GM10248 (cell line): ENCODE results near the gene CDPF1.
"Not testable (repeated sequence)": the region's sequence is repeated elsewhere in the genome, so short reads cannot be mapped to it uniquely, and the experiment has no call there.

Experiments
- CTCF ChIA-PET: fragments of 300-600 bp; sonication (Branson Sonifier 250); formaldehyde crosslinking; extraction: SDS; loops from one replicate; lab custom pipeline; 2021; ENCODE audit warnings: antibody characterized with exemption; lab: Yijun Ruan, JAX
- POLR2A ChIA-PET: fragments of 350-650 bp; sonication (Branson Sonifier 250); formaldehyde crosslinking; extraction: SDS; loops from one replicate; lab custom pipeline; 2020; ENCODE audit warnings: antibody characterized with exemption; lab: Yijun Ruan, JAX
- DNase-seq: peaks from one replicate; pipeline ENCODE4 v3.0.0; 2012; ENCODE audit errors: extremely low spot score
- CTCF ChIP-seq: IDR thresholded peaks from 2 replicates; pipeline ENCODE4 v1.5.1; 2012; ENCODE audit warnings: mild to moderate bottlenecking, low read depth; ENCODE audit errors: extremely low read depth, missing control alignments, control extremely low read depth

Gene CDPF1

GRCh38 chr22:46209262-46209661, 40.8 kb downstream of the CDPF1 start:
- no peak for TF ChIP-seq CTCF
- ChIA-PET POLR2A (no interaction called here), CTCF (no interaction called here)
- no peak for DNase-seq

DNA sequence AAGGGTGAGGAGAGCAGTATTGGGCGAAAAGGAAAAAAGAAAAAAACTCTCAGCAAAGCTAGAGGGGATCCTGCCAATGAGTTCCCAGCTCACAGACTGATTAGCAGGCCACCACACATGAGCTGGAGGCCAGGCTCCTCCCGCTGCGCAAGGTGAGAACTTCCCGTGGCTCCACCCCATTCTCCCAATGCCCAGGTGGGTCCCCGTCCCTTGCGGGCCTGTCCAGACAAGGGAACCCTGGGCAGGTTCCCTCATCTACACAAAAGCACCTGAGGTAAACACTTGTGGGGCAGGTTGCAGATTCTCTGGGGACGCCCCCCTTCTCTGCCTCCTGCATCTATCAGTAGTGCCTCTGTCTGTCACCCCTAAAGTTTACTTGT, 46.5 kb downstream of the CDPF1 start:
- no peak for DNase-seq
- no peak for TF ChIP-seq CTCF
- ChIA-PET POLR2A (no interaction called here), CTCF (no interaction called here)

DNA sequence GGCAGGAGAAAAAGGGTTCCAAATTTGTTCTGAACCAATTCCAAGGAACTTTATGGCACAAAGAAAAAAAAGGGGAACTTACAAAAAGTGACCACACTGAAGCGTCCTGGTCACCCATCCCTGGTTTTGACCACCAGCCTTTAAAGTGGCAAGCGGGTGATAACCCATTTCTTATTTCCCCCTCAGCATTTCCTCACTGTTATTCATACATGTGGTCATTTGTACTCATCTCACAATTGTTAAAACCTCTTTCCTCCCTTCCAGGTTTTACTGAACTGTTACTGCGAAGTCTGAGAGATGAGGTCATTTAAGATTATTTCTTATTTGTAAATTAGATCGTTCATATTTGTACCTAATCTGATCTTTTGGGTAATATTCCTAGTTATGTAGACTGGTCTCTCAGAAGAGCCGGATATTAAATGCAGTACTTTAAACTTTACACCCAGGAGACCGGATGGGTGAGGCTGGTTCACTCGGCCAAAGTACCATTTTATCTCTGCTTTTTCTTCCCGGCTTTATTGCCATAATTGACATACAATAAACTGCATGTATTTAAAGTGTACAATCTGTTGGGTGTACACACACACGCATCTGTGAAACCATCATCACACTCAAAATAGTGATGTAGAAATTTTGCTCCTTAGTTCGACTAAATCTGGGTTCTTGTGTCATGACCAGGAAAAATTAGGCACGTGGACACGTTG, 47.0 kb downstream of the CDPF1 start:
- ChIA-PET POLR2A (no interaction called here), CTCF (no interaction called here)
- no peak for DNase-seq

DNA sequence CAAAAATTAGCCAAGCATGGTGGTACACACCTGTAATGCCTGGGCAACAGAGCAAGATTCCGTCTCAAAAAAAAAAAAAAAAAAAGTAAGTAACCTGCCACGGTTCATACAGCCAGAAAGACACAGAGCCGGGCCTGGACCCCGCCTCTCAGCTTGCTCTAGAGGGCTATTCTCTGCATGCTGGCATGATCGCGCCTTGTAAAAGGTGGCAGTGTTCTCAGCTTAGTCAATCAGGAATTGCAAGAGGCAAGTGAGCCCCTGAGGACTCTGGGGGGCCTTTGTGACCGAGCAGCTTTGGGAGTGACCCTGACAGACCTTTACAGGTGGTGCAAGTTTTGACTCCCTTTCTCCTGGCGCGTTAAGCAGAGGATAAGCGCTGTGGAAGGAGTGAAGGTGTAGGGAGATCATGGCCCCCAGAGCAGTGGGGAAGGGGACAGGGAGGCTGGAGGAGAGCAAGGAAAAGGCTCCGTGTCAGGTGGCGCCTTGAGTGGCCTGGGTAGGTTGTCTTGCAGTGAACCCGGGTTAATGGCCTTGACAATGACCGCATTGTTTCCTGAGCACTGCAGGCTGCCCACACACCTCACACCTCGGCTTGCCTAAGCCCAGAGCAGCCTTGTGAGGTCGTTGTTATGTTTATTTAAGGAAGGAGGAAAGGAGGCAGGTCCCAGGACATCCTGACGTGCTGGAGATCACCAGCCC, 48.9 kb downstream of the CDPF1 start:
- CTCF ChIA-PET: interaction anchor here (0.9 kb wide), 1 partner anchor 15 kb away, joined by 3 read pairs; no protein-coding TSS in a partner anchor
- no peak for TF ChIP-seq CTCF
- POLR2A ChIA-PET: no interaction called here
- no peak for DNase-seq

More for the DNA sequence above, 47.0 kb downstream of the CDPF1 start:
- no peak for TF ChIP-seq CTCF

DNA sequence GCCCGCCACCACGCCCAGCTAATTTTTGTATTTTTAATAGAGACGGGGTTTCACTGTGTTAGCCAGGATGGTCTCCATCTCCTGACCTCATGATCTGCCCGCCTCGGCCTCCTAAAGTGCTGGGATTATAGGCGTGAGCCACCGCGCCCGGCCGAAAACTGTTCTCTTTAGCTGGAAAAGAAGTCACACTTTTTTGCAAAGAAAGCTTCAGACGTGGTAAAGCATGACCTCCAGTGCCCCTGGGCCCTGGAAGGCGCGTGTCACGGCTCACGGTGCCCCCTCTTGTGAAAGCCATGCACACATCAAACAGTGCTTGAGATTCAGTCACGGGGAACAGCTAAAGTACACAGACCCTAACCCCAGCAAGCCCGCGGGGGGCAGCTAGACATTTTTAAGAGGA, 51.3 kb downstream of the CDPF1 start:
- POLR2A ChIA-PET: not testable (repeated sequence)
- CTCF ChIA-PET: interaction anchor here (1.1 to 1.5 kb wide), 3 partner anchors 10 to 82 kb away, joined by 3 to 4 read pairs (median 3); no protein-coding TSS in a partner anchor

GRCh38 chr22:46198274-46198673, 51.8 kb downstream of the CDPF1 start:
- POLR2A ChIA-PET: no interaction called here

More for the DNA sequence above, 51.3 kb downstream of the CDPF1 start:
- not testable (repeated sequence) for DNase-seq

More at GRCh38 chr22:46198274-46198673, 51.8 kb downstream of the CDPF1 start:
- DNase-seq: no peak
- TF ChIP-seq CTCF: no peak
- CTCF ChIA-PET: interaction anchor here (1.1 kb wide), 1 partner anchor 12 kb away, joined by 3 read pairs; no protein-coding TSS in a partner anchor
